K562 (cell line): ENCODE measurements around the gene LIPE. TPM values are rescaled to one million over a fixed set of nuclear protein-coding genes. Genes with fewer than 3 reads are reported as not detected.
A peak's percentile ranks its signal among the peaks of the same experiment; 100 is the strongest.

Experiments used
- ATF7 ChIP-seq: fragments of 450-650 bp; IDR thresholded peaks from 2 replicates; pipeline ENCODE4 v1.7.1; 2014; ENCODE audit warnings: mild to moderate bottlenecking, moderate library complexity
- CAMTA2 ChIP-seq: fragments of 250-450 bp; sonication (Bioruptor Pico); conservative IDR thresholded peaks from 2 replicates; pipeline ENCODE4 v1.5.1; 2022
- DACH1 ChIP-seq: fragments of 450-650 bp; IDR thresholded peaks from 2 replicates; pipeline ENCODE4 v1.6.1; 2018; ENCODE audit not compliant: partially characterized antibody
- ETV6 ChIP-seq, 3 experiments: fragments of 150-350 bp in 1 of 3; sonication (generic) in 1 of 3; formaldehyde crosslinking in 1 of 3; IDR thresholded peaks; 2 replicates each; pipeline versions ENCODE4 v1.6.1 to v1.8.0; 2014 to 2022; ENCODE audit warnings: borderline replicate concordance in 2 of 3, low read depth in 2 of 3, antibody characterized with exemption in 1 of 3, low read length in 1 of 3, mild to moderate bottlenecking in 1 of 3, missing genetic modification reagents in 1 of 3
- FOXJ3 ChIP-seq: sonication (generic); formaldehyde crosslinking; IDR thresholded peaks from 2 replicates; pipeline ENCODE4 v1.4.0; 2020; ENCODE audit warnings: mild to moderate bottlenecking, missing genetic modification reagents
- FOXP1 ChIP-seq: sonication (generic); formaldehyde crosslinking; IDR thresholded peaks from 2 replicates; pipeline ENCODE4 v1.8.0; 2022; ENCODE audit warnings: mild to moderate bottlenecking, missing genetic modification reagents
- GTF2B ChIP-seq: IDR thresholded peaks from 2 replicates; pipeline ENCODE4 v1.6.1; 2011; ENCODE audit not compliant: insufficient read length; ENCODE audit errors: extremely low read depth
- HIVEP1 ChIP-seq: fragments of 250-450 bp; sonication (Bioruptor Pico); IDR thresholded peaks from 2 replicates; pipeline ENCODE4 v1.4.0; 2020; ENCODE audit warnings: mild to moderate bottlenecking
- IRF1 ChIP-seq: sonication (generic); formaldehyde crosslinking; IDR thresholded peaks from 2 replicates; pipeline ENCODE4 v1.8.0; 2022; ENCODE audit warnings: missing genetic modification reagents, mild to moderate bottlenecking, borderline replicate concordance
- KLF13 ChIP-seq: fragments of 450-650 bp; IDR thresholded peaks from 2 replicates; pipeline ENCODE4 v1.6.1; 2016; ENCODE audit warnings: missing genetic modification characterization, low read depth, mild to moderate bottlenecking, missing compliant biosample characterization, moderate library complexity, borderline replicate concordance
- LCOR ChIP-seq: sonication (generic); formaldehyde crosslinking; IDR thresholded peaks from 2 replicates; pipeline ENCODE4 v1.8.0; 2022; ENCODE audit warnings: mild to moderate bottlenecking, missing genetic modification reagents
- MTF1 ChIP-seq: fragments of 250-450 bp; sonication (Bioruptor Pico); IDR thresholded peaks from 2 replicates; pipeline ENCODE4 v1.9.0; 2021; ENCODE audit warnings: moderate library complexity, mild to moderate bottlenecking, inconsistent platforms, borderline replicate concordance
- NFRKB ChIP-seq: fragments of 450-650 bp; IDR thresholded peaks from 2 replicates; pipeline ENCODE4 v1.6.1; 2016; ENCODE audit warnings: low read depth
- SNRNP70 ChIP-seq: fragments of 200-400 bp; formaldehyde crosslinking; optimal IDR thresholded peaks from 2 replicates; pipeline ENCODE3; 2017; ENCODE audit warnings: low read depth, low read length
- STAT5A ChIP-seq: IDR thresholded peaks from 2 replicates; pipeline ENCODE4 v1.6.1; 2012; ENCODE audit warnings: low read length, inconsistent platforms, borderline replicate concordance
- THRAP3 ChIP-seq: fragments of 450-650 bp; IDR thresholded peaks from 2 replicates; pipeline ENCODE4 v1.6.1; 2016; ENCODE audit warnings: mild to moderate bottlenecking, inconsistent platforms, borderline replicate concordance
- ZC3H11A ChIP-seq: IDR thresholded peaks from 2 replicates; pipeline ENCODE4 v1.6.1; 2012; ENCODE audit warnings: low read depth, low read length, improper control_type of control experiment
- ZC3H8 ChIP-seq: fragments of 450-650 bp; IDR thresholded peaks from 2 replicates; pipeline ENCODE4 v1.6.1; 2017
- ZNF23 ChIP-seq: fragments of 250-450 bp; sonication (Bioruptor Pico); IDR thresholded peaks from 2 replicates; pipeline ENCODE4 v1.4.0; 2020; ENCODE audit warnings: mild to moderate bottlenecking
- ZNF274 ChIP-seq: IDR thresholded peaks from 2 replicates; pipeline ENCODE4 v1.6.1; 2011; ENCODE audit warnings: low read depth, mild to moderate bottlenecking, low read length, moderate library complexity, borderline replicate concordance
- ZNF444 ChIP-seq: fragments of 250-450 bp; sonication (Bioruptor Pico); IDR thresholded peaks from 2 replicates; pipeline ENCODE4 v1.4.0; 2020; ENCODE audit warnings: mild to moderate bottlenecking, moderate library complexity
- ZNF740 ChIP-seq, 3 experiments: fragments of 200-800 bp in 1 of 3; sonication (Bioruptor generic) in 1 of 3; sonication (generic) in 1 of 3; formaldehyde crosslinking in 1 of 3; IDR thresholded peaks; 2 replicates each; pipeline versions ENCODE4 v1.6.1 to v1.8.0; 2016 to 2022; ENCODE audit warnings: mild to moderate bottlenecking in 2 of 3, missing compliant biosample characterization in 2 of 3, missing genetic modification characterization in 2 of 3, missing genetic modification reagents in 1 of 3
- ZNF77 ChIP-seq: fragments of 250-450 bp; sonication (Bioruptor Pico); IDR thresholded peaks from 2 replicates; pipeline ENCODE4 v1.5.0; 2020
- polyA plus RNA-seq, 8 experiments: library from polyadenylated mRNA; depleted of rRNA in 4 of 8; stranded (reverse) in 5 of 8; unstranded in 3 of 8; fragments of >200 nt; fragmentation: Nextera tagmentation in 2 of 8; fragmentation: Illumina TruSeq in 1 of 8; extraction: Ambion mirVana in 2 of 8; extraction: Trizol in 1 of 8; gene quantifications; 2 replicates each; pipeline versions ENCODE4 v1.2.1 to v1.2.3, GENCODE V29; 2011 to 2014; ENCODE audit warnings: inconsistent platforms in 1 of 8, missing spikeins in 1 of 8
- total RNA-seq, 7 experiments: library from RNA; depleted of rRNA in 6 of 7; stranded (reverse); fragments of >200 nt in 6 of 7; fragmentation: Illumina TruSeq in 2 of 7; extraction: Trizol in 2 of 7; gene quantifications; 2 replicates each; pipeline versions ENCODE4 v1.2.1 to v1.2.3, GENCODE V29; 2011 to 2021; ENCODE audit warnings: low replicate concordance in 1 of 7
- TF ChIP-seq, protein P1 (sequence below), 3 experiments: IDR thresholded peaks in 2 of 3; conservative IDR thresholded peaks in 1 of 3; 2 replicates each; pipeline ENCODE4 v1.5.1; 2011 to 2012; ENCODE audit warnings: low read length in 3 of 3, mild to moderate bottlenecking in 3 of 3, control low read depth in 2 of 3, improper control_type of control experiment in 1 of 3, inconsistent platforms in 1 of 3, low read depth in 1 of 3, mixed read lengths in 1 of 3, moderate library complexity in 1 of 3; ENCODE audit not compliant: insufficient read depth in 2 of 3

LIPE gene
- total and polyA plus RNA-seq, 9 of the 15 experiments (the other 6 are each of a cell fraction or from before 2014, with no cell fraction given) = 0.22 TPM; not detected in 8

DNA sequence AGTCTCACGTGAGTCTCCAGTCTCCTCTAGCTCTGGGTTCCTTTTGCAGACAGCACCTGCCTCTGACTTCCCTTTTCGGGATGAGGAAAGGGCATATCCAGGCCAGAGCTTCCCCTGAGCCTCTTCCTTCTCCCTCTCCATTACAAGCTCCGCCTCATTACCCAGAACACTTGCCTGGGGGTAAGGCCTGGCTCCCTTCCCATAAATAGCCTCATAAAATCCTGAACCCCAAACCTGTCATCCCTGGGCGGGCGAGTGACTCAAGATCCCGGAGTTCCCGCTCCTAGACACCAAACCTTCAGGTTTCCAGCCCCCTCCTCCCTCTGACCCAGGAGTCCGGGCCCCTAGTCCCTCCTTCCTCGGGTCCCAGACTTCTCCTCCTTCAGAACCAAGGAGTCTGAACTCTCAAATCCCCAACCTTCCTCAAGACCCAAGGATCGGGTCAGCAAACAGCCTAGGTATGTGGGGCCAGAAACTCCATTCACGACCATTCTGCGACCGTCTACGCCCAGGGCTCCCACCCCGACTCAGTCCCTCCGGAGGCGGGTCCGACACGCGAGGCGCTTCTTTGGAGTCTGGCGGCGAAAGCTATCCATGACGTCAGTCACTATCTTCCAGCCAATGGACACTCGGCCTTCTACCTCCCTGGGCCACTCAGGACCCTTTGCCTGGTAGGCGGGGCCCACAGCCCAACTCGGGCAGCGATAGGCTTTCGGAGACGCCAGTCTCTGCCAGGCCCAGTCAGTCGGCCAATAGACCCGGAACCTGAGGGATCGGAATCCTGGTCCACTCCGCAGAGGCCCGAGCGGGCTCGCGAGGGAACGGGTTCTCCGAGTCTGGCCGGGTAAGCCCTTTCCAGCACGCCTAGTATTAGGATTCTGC is 30.6 kb downstream of the LIPE start (continued):
- TF ChIP-seq ZNF740 (CRISPR knock-in tag; IDR thresholded peaks at IDR 0.05) (no peak), ZNF740 (tag; IDR thresholded peaks at IDR 0.05) (no peak), ATF7 (peak; percentile 100), THRAP3 (no peak), ZC3H8 (no peak), DACH1 (no peak), FOXJ3 (CRISPR knock-in tag) (no peak), CAMTA2 (CRISPR knock-in tag) (no peak), ZNF23 (CRISPR knock-in tag) (no peak), MTF1 (CRISPR knock-in tag) (no peak), FOXP1 (CRISPR knock-in tag) (no peak), STAT5A (no peak), ZNF444 (CRISPR knock-in tag) (no peak), ZC3H11A (no peak), LCOR (no peak), KLF13 (no peak), SNRNP70 (no peak), ETV6 (IDR thresholded peaks at IDR 0.05; ENCODE audit: borderline replicate concordance in 1 of 2, low read depth in 2 of 2, low read length in 1 of 2) (no peak), ETV6 (CRISPR knock-in tag; IDR thresholded peaks at IDR 0.05; ENCODE audit: borderline replicate concordance) (no peak), ZNF77 (no peak), ZNF274 (no peak), NFRKB (peak; percentile 64; the same call in 1 of the 2 replicates), GTF2B (no peak), HIVEP1 (CRISPR knock-in tag) (no peak), IRF1 (CRISPR knock-in tag) (no peak)
- TF ChIP-seq, protein P1, sequence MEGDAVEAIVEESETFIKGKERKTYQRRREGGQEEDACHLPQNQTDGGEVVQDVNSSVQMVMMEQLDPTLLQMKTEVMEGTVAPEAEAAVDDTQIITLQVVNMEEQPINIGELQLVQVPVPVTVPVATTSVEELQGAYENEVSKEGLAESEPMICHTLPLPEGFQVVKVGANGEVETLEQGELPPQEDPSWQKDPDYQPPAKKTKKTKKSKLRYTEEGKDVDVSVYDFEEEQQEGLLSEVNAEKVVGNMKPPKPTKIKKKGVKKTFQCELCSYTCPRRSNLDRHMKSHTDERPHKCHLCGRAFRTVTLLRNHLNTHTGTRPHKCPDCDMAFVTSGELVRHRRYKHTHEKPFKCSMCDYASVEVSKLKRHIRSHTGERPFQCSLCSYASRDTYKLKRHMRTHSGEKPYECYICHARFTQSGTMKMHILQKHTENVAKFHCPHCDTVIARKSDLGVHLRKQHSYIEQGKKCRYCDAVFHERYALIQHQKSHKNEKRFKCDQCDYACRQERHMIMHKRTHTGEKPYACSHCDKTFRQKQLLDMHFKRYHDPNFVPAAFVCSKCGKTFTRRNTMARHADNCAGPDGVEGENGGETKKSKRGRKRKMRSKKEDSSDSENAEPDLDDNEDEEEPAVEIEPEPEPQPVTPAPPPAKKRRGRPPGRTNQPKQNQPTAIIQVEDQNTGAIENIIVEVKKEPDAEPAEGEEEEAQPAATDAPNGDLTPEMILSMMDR (IDR thresholded peaks at IDR 0.05 in 2 of 3, conservative IDR thresholded peaks at IDR 0.05 in 1 of 3; ENCODE audit: insufficient read depth in 2 of 3, low read depth in 1 of 3, low read length in 3 of 3) = no peak
